ENCODE data around the gene HLA-DOB.
A peak's percentile ranks its signal among the peaks of the same experiment; 100 is the strongest.

The HLA-DOB gene

DNA sequence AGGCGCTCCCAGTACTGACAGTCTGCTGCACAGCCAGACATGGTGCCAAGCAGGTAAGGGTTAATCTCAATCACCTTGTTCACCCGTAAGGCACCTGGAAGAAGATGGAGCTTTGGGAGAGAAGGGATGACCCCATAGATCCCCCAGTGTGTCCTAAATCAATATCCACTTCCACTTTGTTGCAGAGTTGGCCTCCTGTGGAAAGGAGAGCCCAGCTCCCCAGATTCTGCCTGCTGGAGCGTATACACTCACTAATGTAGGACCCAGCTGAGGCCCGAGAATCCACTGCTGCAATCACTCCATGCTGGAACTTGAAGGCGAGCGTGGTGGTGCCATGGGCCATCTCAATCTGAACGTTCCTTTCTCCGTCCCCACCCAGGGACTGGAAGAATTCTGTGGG is 25.9 kb upstream of the HLA-DOB start:
- DNase-seq (ENCODE audit: insufficient read length) (no peak), FAIRE-seq (peak; percentile 44)
- TF ChIP-seq POLR2A (IDR thresholded peaks at IDR 0.05; ENCODE audit: low read depth, low read length) (no peak), POLR2AphosphoS5 (IDR thresholded peaks at IDR 0.05; ENCODE audit: low read depth, low read length) (no peak)

DNA sequence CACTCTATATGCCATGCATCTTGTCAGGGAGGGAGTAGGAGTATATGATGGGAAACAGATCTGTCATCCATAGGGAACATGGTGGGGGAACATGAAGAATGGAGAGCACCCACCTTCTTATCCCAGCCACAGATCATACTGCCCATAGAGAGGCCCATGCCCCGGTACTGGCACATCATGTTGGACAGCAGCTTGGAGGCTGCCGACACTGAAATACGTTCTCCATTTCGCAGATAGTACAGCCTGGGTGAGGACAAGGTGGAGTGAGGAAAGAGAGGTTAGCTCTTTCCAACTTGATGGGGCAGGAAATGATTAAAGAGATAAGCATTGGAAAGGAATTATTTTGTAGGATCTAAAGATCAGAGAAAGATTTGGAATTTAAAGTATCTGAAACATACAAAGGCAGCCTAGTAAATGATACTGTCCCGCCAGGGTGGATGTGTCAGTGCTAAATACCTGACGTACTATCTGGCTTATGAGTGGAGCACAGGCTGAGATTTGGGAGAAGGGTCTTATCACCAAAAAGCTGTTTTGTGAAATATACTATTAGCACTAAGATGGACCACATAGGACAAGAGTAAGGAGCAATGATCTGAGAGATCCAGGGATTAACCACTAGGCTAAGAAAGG is 25.3 kb upstream of the HLA-DOB start:
- no peak for FAIRE-seq
- TF ChIP-seq TAF1 (IDR thresholded peaks at IDR 0.05; ENCODE audit: borderline replicate concordance, low read depth, low read length) (no peak), POLR2AphosphoS5 (IDR thresholded peaks at IDR 0.05; ENCODE audit: low read depth, low read length) (peak; percentile 14; the same call in 1 of the 2 replicates), POLR2A (IDR thresholded peaks at IDR 0.05; ENCODE audit: low read depth, low read length) (no peak)
- DNase-seq (ENCODE audit: insufficient read length): no peak

DNA sequence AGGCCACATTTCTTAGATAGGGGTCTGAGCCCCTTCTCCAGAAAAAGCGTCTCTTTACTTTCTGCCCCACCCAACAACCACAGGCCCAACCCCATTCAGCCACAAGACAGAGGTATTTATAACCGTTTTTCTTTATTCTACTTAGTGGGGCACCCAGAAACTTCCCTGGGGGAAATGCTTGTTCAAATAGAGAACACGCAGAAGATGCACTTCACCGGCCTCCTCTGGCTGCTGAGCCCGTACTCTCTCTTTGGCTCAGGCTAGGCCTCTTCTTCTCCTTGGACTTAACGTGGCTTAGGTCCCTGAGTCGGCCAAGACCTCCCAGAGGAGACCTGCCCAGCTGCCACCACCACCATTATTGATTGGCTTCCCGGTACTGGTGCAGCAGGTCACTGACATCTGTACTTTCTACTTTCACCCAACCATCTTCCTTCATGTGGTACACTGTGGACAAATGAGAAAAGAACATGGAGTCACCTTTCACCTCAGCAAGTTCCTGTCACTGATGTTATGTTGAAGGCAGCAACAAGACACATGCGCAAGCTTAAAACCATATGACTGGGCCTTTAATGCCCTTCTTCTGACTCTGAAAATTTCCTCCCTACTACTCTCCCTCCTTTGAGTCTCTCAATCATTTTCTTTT is 23.9 kb upstream of the HLA-DOB start:
- DNase-seq (ENCODE audit: insufficient read length) (no peak), FAIRE-seq (peak; percentile 92)
- TF ChIP-seq POLR2A (IDR thresholded peaks at IDR 0.05; ENCODE audit: low read depth, low read length) (peak; percentile 41; the same call in 1 of the 2 replicates), TAF1 (IDR thresholded peaks at IDR 0.05; ENCODE audit: borderline replicate concordance, low read depth, low read length) (no peak)

- DNase-seq (ENCODE audit: insufficient read length) (no peak), FAIRE-seq (no peak)
- TF ChIP-seq TAF1 (IDR thresholded peaks at IDR 0.05; ENCODE audit: borderline replicate concordance, low read depth, low read length): no peak
- TF ChIP-seq POLR2AphosphoS5 (IDR thresholded peaks at IDR 0.05; ENCODE audit: low read depth, low read length): no peak
- TF ChIP-seq POLR2A (IDR thresholded peaks at IDR 0.05; ENCODE audit: low read depth, low read length): no peak
Observed at GRCh38 chr6:32839356-32839755, 22.6 kb upstream of the HLA-DOB start.

DNA sequence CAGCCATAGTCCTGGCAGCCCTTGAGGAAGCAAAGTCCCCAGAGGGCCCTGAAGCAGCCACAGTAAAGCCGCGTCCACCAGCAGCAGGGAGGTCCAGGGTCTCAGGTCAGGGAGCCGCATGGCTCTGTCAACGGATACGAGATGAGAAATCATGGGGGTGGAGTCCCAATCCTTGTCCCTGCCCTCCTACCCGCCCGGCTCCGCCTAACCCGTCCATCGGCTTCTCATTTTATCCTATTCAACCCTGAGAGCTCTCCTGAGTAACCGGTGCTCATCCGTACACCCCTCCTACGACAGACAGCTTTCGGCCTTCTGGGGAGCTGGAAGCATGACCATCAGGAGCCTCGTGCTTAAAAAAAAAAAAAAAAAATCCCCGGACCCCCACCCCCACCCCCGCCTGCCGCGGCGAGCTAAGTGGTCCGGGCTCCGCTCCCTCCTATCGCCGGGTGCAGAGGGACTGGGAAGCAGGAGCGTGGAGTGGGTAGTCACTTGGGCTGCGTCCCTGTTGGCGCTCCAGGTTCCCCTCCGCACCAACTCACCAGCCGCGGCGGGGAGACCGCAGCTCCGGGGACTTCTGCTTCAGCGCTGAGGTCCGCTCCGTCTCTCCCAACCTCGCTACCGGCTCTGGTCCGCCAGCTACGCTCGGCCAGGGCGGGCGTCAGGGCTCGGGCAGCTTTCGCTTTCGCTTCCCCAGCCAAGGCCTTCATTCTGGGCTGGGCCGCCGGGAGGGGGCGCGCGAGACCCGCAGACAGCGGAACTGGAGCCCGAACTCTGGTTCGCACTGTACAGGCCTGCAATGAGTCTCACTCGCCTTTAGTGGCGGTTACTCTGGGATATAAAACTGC is 21.5 kb upstream of the HLA-DOB start, which contains the start of gene TAP2:
TAP2 (minus strand) TSS at position 626 of the 845 bp plus-strand sequence; CDS start at position 120, 506 bp downstream.
- FAIRE-seq (peak; percentile 93), DNase-seq (ENCODE audit: insufficient read length) (peak; percentile 94)
- peak; percentile 86 for TF ChIP-seq POLR2A (IDR thresholded peaks at IDR 0.05; ENCODE audit: low read depth, low read length)
- TF ChIP-seq POLR2AphosphoS5 (IDR thresholded peaks at IDR 0.05; ENCODE audit: low read depth, low read length): peak; percentile 88; the same call in 1 of the 2 replicates
- TF ChIP-seq TAF1 (IDR thresholded peaks at IDR 0.05; ENCODE audit: borderline replicate concordance, low read depth, low read length): peak; percentile 80; the same call in 1 of the 2 replicates

DNA sequence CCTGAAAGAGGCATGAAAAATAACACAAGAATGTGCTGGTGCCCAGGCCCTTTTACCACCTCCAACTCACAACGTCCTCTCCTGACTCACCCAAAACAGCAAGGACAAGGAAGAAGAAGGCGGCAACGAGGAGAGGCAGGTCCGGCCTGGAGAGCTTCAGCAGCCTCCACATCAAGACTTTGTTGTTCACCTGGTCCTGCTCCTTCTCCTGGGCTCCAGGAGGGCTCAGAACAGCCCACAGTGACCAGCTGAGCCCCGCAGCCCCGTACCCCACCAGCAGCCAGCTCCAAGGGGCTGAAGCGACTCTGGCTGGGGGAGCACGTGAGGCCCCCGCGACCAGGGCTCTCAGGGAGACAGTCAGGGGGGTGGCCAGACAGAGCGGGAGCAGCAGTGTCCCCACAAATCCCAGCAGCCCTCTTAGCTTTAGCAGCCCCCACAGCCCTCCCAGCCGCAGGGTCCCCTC is 20.9 kb upstream of the HLA-DOB start:
- TF ChIP-seq POLR2A (IDR thresholded peaks at IDR 0.05; ENCODE audit: low read depth, low read length) (no peak), POLR2AphosphoS5 (IDR thresholded peaks at IDR 0.05; ENCODE audit: low read depth, low read length) (no peak; the same call in 1 of the 2 replicates), TAF1 (IDR thresholded peaks at IDR 0.05; ENCODE audit: borderline replicate concordance, low read depth, low read length) (no peak)
- no peak for FAIRE-seq

GRCh38 chr6:32836873-32837272 is 20.1 kb upstream of the HLA-DOB start:
- DNase-seq (ENCODE audit: insufficient read length) (no peak), FAIRE-seq (no peak)
- no peak for TF ChIP-seq TAF1 (IDR thresholded peaks at IDR 0.05; ENCODE audit: borderline replicate concordance, low read depth, low read length)

More for the DNA sequence above, 20.9 kb upstream of the HLA-DOB start:
- DNase-seq (ENCODE audit: insufficient read length): no peak

DNA sequence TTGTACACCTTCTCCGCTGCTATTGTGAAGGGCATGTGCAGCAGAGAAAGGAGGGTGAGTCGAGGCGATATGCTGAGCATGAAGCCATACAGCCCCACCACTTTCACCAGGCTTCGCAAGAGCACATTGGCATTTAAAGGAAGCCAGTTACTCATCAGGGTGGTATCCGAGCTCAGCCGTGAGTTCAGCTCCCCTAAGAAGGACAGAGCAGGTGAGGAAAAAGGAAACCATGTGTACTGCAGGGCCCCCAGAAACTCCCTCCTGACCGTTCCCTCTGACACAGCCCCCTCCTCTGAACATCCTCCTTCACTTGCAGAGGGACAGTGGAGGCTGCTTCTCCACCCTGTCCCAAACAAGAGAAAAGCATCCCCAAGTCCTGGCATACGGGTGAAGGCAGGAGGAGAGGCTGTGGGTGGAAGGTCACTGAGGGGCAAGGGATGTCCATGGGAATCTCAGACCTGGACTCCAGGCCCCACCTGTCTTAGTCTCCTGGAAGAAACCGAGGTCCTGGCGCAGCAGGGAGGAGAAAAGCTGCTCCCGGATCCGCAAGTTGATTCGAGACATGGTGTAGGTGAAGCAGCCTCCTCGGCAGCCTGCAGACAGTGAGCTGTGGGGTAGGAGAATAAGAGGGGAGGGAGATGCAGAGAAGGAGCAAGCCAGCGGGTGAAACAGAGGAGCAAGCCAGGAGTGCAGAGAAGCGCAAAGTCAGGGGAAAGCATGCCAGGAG is 18.5 kb upstream of the HLA-DOB start:
- no peak for TF ChIP-seq POLR2A (IDR thresholded peaks at IDR 0.05; ENCODE audit: low read depth, low read length)
- no peak for TF ChIP-seq POLR2AphosphoS5 (IDR thresholded peaks at IDR 0.05; ENCODE audit: low read depth, low read length)
- TF ChIP-seq TAF1 (IDR thresholded peaks at IDR 0.05; ENCODE audit: borderline replicate concordance, low read depth, low read length): no peak
- FAIRE-seq (no peak), DNase-seq (ENCODE audit: insufficient read length) (no peak)

DNA sequence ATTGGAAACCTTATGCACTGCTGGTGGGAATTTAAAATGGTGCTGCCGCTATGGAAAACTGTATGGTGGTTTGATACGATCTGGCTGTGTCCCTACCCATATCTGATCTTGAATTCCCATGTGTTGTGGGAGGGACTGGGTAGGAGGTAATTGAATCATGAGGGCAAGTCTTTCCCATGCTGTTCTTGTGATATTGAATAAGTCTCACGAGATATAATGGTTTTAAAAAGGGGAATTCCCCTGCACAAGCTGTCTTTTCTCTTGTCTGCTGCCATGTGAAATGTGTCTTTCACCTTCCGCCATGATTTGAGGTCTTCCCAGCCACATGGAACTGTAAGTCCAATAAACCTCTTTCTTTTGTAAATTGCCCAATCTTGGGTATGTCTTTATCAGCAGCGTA is 16.9 kb upstream of the HLA-DOB start:
- TF ChIP-seq TAF1 (IDR thresholded peaks at IDR 0.05; ENCODE audit: borderline replicate concordance, low read depth, low read length): no peak
- no peak for TF ChIP-seq POLR2AphosphoS5 (IDR thresholded peaks at IDR 0.05; ENCODE audit: low read depth, low read length)
- no peak for TF ChIP-seq POLR2A (IDR thresholded peaks at IDR 0.05; ENCODE audit: low read depth, low read length)
- FAIRE-seq (no peak), DNase-seq (ENCODE audit: insufficient read length) (no peak)

DNA sequence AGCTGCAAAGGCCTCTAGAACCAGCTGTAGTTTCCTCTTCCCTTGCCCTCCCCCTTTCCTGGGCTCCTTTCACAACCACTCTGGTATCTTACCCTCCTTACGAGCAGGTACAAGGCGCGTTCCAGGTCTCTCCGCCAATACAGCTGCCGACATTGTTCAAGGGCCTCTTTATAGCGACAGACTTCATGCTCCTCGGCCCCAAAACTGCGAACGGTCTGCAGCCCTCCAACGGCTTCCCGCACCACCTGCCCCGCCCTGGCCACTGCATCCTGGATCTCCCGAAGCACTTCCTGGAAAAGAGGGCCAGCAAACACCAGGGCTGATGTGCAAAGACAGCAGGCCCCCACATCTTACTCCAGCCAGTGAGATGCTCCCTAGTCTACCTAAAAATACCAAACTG is 15.7 kb upstream of the HLA-DOB start:
- TF ChIP-seq POLR2A (IDR thresholded peaks at IDR 0.05; ENCODE audit: low read depth, low read length) (no peak; the same call in 1 of the 2 replicates), POLR2AphosphoS5 (IDR thresholded peaks at IDR 0.05; ENCODE audit: low read depth, low read length) (no peak), TAF1 (IDR thresholded peaks at IDR 0.05; ENCODE audit: borderline replicate concordance, low read depth, low read length) (no peak)
- FAIRE-seq: no peak
- no peak for DNase-seq (ENCODE audit: insufficient read length)

DNA sequence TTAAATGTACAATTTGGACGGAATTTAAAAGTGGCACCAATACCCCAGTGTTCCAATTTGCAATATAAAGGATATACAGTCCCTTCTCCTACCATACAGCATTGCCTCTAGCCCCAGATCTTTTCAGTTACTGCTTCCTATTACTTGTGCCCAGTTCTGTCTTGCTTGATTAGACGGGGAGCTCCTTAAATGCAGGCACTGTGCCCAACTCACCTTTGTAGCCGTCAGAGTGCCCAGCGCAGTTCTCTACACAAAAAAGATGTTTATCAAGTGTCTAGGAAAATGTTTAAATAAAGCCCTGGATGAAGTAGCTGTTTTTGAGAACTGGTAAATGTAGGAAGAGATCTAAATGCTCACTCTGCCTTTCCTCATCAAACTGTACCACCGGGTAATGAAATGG is 14.1 kb upstream of the HLA-DOB start:
- DNase-seq (ENCODE audit: insufficient read length) (no peak), FAIRE-seq (no peak)
- TF ChIP-seq TAF1 (IDR thresholded peaks at IDR 0.05; ENCODE audit: borderline replicate concordance, low read depth, low read length): no peak
- TF ChIP-seq POLR2A (IDR thresholded peaks at IDR 0.05; ENCODE audit: low read depth, low read length): no peak
- no peak for TF ChIP-seq POLR2AphosphoS5 (IDR thresholded peaks at IDR 0.05; ENCODE audit: low read depth, low read length)

Measured in GM12892 (cell line).